SHP77 treated with DMSO at 0.1 percent for 48 hours (cell line): ENCODE data around the gene ITIH1.
A peak's percentile ranks its signal among the peaks of the same experiment; 100 is the strongest.
"Not testable (repeated sequence)": the region's sequence is repeated elsewhere in the genome, so short reads cannot be mapped to it uniquely, and the experiment has no call there.

ENCODE experiments used
- DNase-seq: peaks from one replicate; lab custom pipeline; 2025; lab: John Stamatoyannopoulos, UW

The ITIH1 gene, protein sequence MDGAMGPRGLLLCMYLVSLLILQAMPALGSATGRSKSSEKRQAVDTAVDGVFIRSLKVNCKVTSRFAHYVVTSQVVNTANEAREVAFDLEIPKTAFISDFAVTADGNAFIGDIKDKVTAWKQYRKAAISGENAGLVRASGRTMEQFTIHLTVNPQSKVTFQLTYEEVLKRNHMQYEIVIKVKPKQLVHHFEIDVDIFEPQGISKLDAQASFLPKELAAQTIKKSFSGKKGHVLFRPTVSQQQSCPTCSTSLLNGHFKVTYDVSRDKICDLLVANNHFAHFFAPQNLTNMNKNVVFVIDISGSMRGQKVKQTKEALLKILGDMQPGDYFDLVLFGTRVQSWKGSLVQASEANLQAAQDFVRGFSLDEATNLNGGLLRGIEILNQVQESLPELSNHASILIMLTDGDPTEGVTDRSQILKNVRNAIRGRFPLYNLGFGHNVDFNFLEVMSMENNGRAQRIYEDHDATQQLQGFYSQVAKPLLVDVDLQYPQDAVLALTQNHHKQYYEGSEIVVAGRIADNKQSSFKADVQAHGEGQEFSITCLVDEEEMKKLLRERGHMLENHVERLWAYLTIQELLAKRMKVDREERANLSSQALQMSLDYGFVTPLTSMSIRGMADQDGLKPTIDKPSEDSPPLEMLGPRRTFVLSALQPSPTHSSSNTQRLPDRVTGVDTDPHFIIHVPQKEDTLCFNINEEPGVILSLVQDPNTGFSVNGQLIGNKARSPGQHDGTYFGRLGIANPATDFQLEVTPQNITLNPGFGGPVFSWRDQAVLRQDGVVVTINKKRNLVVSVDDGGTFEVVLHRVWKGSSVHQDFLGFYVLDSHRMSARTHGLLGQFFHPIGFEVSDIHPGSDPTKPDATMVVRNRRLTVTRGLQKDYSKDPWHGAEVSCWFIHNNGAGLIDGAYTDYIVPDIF

DNA sequence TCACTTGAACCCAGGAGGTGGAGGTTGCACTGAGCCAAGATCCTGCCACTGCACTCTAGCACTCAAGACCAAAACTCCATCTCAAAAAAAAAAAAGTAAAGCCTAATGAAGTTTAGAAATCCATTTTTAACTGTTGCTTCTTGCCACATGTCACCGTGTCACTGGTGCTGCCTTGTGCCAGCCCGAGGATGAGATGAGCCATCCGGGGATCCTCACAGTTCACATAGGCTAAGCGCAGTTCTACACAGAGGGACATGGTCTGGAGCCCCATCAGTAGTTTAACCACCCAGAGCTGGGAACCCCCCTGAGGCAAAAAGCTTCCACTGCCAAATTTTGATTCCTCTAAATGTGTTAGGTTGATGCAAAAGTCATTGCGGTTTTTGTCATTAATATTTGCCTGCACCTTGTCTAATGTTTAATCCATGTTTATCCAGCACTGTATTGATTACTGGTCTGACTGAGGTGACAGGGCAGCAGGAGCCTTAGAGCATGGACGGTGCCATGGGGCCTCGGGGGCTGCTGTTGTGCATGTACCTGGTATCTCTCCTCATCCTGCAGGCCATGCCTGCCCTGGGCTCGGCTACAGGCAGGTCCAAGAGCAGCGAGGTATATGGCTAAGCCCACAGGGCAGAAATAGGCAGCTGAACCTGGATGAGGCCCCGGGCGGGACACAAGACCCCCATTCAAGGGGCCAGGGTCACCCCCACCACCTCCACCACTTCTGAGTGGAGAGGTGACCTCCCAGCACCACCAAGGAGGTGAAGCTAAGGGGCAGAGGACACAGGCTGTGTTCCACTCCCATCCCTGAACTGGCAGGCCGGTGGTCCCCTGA is at the start of gene ITIH1:
Gene ITIH1, plus strand, starts transcription at position 473 of the 832 bp plus-strand sequence. Its CDS starts 17 bp downstream, at position 490.
- no peak for DNase-seq

DNA sequence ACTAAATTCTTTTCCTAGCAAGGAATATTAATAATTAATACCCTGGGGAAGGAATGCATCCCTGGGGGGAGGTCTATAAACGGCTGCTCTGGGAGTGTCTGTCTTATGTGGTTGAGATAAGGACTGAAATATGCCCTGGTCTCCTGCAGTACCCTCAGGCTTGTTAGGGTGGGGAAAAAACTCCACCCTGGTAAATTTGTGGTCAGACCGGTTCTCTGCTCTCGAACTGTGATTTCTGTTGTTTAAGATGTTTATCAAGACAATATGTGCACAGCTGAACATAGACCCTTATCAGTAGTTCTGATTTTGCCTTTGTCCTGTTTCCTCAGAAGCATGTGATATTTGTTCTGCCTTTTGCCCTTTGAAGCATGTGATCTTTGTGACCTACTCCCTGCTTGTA is 48.6 kb upstream of the ITIH1 start:
- not testable (repeated sequence) for DNase-seq

GRCh38 chr3:52730681-52731080 is 46.7 kb upstream of the ITIH1 start:
- no peak for DNase-seq

GRCh38 chr3:52731590-52731989 is 45.8 kb upstream of the ITIH1 start:
- DNase-seq: no peak

DNA sequence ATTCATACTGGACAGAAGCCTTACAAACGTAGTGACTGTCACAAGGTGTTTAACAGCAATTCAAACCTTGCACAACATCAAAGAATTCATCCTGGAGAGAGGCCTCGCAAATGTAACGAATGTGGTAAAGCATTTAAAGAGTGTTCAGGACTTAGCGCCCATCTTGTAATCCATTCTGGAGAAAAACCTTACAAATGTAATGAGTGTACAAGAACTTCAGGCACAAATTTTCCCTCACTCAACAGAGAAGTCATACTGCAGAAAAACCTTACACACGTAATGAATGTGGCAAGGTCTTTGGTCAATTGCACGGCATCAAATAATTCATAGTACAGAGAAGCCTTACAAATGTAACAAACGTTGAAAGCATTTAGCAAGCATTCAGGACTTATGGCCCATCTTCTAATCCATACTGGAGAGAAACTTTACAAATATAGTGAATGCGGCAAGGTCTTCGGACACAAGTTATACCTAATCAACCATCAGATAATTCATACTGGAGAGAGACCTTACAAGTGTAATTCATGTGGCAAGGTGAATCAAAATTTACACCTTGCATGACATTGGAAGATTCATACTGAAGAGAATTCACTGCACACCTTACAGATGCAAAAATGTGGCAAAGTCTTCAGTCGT is 44.0 kb upstream of the ITIH1 start:
- no peak for DNase-seq

DNA sequence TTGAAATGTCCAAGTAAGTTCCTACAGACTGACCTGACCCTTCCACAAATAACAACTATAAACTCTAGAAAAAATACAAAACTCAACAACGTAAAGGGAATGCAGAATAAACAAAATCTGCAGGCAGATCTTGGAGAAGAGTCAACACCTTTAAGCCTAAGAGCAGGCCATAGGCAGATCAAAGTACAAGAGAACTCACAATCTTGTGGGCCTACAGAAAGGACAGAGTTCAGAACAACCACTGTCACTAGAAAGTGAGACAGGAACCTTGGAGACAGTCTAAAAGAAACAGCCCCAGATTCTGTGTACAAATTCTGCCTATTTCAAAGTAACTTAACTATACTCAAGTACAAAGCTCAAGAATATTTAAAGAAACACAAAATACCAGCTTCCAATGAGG is 37.7 kb upstream of the ITIH1 start:
- no peak for DNase-seq

DNA sequence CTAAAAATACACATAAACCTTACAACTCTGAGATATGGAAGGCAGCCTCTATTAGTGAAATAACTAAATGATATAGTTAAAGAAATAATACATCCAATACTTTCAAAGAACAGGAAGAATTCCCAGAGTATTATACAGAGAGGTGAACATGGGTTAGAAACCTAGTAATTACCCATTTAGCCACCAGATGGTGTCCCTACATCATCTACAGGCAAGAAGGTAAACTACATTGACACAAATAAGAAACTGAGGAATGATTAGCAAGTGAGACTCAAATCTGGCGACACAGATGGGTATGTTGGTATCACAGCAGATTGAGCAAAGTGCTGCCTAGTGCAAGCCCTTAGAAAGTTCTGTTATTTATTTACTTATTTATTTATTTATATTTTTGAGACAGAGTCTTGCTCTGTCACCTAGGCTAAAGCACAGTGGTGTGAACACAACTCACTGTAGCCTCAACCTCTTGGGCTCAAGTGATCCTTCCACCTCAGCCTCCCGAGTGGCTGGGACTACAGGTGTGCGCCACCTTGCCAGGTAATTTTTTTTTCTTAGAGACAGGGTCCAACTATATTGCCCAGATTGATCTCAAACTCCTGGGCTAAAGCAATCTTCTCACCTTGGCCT is 34.9 kb upstream of the ITIH1 start:
- no peak for DNase-seq

DNA sequence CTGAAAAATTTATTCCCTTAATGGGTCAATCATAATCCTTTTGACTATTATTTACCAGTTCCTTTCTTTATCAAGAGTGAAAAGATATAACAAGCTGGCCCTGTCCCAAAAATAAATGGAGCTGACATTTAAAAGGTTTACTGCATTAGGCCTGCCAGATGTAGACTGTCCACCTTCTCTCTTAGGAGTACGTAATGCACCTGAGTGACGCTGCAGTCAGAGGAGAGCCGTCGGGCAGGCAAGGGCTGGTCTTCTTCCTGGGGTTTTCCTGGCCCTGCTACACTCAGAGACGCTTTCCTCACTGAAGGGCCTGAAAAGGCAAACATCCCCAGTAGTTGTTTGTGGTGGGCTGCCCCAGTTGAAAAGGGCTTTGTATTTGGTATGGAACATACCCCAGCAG is 34.2 kb upstream of the ITIH1 start:
- no peak for DNase-seq

DNA sequence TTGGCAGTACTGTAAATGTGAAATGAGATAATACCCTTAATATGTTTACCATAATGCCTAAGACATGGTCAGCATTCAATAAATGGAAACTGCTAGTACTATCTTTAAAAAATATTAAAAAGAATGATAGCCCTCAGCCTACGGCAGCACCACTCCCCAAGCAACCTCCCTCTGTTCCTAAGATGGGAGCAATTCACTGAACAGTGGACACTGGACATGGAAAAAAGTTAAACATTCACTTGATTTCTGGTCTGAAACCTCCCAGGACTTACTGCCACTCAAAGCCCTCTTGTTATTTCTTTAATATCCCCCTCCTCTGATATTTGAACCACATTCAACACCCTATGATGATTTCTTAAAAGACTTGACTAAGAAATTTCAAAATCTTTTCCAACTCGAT is 33.7 kb upstream of the ITIH1 start:
- DNase-seq: no peak

GRCh38 chr3:52752045-52752660 is 25.2 kb upstream of the ITIH1 start:
- DNase-seq: no peak

DNA sequence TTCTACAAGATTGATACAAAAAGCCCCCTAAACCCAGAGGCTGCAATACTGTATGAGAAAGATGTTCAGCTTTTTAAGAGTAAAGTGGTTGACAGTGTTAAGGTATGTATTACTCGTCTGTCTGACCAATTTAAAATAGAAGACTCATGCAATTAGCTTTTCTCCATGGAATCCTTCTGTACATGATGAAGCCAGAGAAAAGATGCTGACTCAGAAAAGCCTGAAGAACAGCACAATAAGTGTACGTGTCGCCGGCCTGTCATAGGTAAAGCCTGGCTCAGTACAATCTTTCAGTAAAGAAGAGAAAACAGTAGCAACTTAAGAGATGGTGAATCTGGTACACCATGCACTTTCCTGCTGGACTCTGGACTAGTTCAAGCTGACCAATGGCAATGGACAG is 23.0 kb upstream of the ITIH1 start:
- DNase-seq: no peak

DNA sequence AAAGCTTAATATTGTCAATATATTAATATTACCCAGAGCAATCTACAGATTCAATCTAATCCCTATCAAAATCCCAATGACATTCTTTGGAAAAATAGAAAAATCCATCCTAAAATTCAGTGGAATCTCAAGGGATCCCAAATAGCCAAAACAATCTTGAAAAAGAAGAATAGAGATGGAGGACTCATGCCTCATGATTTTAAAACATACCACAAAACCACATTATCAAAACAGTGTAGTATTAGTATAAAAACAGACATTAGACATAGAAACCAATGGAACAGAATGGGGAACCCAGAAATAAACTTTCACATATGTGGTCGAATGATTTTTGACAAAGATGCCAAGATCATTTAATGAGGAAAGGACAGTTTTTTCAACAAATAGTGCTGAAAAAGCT is 21.3 kb upstream of the ITIH1 start:
- no peak for DNase-seq

DNA sequence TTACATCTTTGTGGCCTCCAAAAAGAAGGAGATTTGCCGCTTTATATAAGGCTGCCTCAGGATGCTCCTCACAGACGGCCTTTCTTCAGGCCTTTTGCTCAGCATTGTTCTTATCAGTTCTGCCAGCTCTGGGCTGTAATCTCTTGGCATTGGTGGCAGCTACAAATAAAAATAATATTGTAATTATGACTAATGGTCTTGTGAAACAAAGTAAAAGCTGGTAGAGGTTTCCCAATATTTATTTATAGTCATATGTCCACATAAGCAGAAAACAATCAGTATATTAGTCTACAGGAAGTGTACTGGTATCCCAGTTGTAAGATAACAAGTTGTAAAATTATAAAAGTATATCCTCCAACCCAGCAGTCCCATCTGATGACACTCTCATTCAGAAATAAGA is 13.9 kb upstream of the ITIH1 start:
- DNase-seq: no peak

DNA sequence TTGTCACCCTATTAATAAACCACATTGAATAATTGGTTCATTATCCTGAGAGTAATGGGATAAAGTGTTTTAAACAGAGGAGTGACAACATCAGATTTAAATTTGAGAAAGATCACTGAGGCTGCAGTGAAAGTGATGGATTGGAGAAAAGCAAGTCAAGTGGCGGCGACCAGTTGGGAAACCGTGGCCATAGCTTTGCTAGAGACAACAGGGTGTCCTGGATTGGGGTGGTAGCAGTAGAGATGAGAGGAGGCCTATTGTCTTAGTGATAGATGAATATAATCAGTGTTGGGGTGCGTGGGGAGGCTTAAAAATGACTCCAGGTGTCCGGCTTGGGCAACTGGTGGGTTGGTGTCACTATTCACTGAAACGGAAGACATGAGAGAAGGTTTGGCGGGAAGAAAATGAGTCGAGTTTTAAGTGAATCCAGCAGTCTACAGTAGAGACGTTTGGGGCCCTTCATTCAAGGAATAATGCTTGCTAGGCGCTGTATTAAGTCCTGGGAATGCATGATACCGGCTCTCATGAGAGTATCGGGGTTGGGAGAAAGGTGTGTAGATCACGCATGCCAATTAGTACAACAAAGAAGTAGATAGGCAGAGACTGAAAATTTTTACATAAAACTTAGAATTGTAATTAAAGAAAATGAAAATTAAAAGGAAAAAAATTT is 7.5 kb upstream of the ITIH1 start:
- DNase-seq: no peak

- DNase-seq: peak; percentile 87
Measured at GRCh38 chr3:52770496-52771333, 6.7 kb upstream of the ITIH1 start, which contains the start of gene NEK4. TSS of gene NEK4 (minus strand) at chr3:52770940. CDS start at chr3:52770746, 194 bp downstream.

DNA sequence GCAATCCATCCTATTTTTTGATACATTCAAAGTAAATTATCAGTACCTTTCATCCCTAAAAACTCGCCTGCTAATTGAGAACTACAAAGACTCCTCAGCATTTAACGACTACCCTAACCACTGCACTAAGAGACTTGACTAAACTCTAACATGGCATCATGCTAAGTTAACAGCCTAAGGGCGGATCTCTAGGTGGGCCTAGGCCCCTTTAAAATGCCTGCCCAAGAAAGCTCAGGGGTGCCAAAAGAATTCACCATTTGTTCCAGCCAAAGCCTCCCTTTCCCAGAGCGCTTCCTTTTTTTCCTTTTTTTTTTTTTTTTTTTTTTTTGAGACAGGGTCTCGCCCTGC is 6.1 kb upstream of the ITIH1 start:
- DNase-seq: no peak

DNA sequence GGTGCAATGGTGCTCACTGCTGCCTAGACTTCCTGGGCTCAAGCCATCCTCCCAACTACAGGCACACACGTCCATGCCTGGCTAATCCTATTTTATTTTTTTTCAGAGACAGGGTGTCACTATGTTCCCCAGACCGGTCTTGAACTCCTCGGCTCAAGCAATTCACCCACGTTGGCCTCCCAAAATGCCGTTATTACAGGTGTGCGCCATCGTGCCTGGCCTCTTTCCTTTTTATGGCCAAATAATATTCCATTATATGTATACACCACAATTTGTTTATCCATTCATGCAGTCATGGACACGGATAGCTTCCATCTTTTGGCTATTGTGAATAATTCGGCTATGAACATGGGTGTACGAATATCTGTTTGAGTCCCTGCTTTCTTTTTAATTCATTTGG is 5.7 kb upstream of the ITIH1 start:
- DNase-seq: no peak

DNA sequence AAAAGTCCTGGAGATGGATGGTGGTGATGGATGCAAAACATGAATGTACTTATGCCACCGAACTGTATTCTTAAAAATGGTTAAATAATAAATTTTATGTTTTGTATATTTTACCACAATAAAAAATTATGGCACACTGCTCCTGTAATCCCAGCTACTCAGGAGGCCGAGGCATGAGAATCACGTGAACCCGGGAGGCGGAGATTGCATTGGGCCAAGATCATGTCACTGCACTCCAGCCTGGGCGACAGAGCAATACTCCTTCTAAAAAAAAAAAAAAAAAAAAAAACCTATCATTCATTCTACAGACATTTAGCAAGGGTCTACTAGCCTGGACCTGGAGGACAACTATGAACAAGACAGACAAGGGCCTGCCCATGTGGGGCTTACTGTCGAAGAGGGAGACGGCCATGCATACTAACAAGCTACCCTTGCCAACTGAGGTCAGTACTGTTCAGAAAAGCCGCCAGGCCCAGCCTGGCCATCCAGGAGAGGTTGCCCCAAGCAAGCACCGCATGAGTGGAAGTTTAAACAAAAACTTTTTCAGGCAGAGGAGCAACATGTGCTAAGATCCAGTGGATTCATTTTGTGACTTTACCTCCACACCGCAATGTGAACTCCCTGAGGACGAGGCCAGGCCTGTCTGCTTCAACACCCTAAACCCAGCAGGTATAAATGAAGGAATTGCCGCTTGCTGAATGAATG is 3.9 kb upstream of the ITIH1 start:
- no peak for DNase-seq
